Activated CD4-positive, alpha-beta T cell treated with anti-CD3 and anti-CD28 coated beads, Interleukin-2, Interleukin-4, amounts not matched to agents 100 ng/mL and 50 ng/mL, durations not matched to agents 16 hours and 8 hours (primary cell): Measurements from ENCODE around the gene DIS3L2.
A peak's percentile ranks its signal among the peaks of the same experiment; 100 is the strongest.

ENCODE experiments used
- DNase-seq: peaks from one replicate; pipeline ENCODE4 v3.0.0-alpha.2; 2020; ENCODE audit warnings: low spot score

DIS3L2 gene, protein sequence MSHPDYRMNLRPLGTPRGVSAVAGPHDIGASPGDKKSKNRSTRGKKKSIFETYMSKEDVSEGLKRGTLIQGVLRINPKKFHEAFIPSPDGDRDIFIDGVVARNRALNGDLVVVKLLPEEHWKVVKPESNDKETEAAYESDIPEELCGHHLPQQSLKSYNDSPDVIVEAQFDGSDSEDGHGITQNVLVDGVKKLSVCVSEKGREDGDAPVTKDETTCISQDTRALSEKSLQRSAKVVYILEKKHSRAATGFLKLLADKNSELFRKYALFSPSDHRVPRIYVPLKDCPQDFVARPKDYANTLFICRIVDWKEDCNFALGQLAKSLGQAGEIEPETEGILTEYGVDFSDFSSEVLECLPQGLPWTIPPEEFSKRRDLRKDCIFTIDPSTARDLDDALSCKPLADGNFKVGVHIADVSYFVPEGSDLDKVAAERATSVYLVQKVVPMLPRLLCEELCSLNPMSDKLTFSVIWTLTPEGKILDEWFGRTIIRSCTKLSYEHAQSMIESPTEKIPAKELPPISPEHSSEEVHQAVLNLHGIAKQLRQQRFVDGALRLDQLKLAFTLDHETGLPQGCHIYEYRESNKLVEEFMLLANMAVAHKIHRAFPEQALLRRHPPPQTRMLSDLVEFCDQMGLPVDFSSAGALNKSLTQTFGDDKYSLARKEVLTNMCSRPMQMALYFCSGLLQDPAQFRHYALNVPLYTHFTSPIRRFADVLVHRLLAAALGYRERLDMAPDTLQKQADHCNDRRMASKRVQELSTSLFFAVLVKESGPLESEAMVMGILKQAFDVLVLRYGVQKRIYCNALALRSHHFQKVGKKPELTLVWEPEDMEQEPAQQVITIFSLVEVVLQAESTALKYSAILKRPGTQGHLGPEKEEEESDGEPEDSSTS

GRCh38 chr2:231961349-231962166, at the start of gene DIS3L2:
DIS3L2 (plus strand) TSS chr2:231961713; CDS start chr2:232014928, 53,215 bp downstream.
- DNase-seq = peak; percentile 75

DNA sequence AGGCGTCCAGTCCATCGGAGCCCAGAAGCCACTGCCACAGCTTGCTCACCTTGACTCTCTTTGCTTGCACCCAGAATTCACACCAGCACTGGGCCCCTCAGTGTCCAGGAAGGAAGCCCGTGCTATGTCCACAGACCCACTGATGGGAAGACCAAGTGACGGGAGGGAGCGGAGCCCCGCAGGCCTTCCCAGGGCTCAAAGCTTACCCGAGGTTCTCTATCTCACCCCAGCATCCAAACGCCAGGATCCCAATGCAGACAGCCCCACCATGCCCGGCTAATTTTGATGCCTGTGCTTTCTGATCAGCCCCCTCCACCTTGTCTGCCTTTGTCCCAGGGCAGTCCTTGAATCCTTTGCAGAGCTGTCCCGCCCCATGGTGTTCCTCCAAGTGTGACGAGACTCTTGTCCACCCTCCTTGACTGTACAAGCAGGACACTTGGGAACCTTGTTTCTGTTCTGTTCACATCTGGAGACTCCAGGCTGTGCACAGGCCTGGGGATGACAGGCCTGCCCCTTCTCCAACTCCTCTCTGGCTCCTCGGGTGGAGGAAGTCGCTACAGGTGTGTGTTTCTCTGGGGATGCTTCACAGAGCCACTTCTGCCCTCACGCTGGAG, 47.3 kb upstream of the DIS3L2 start:
- DNase-seq = no peak

DNA sequence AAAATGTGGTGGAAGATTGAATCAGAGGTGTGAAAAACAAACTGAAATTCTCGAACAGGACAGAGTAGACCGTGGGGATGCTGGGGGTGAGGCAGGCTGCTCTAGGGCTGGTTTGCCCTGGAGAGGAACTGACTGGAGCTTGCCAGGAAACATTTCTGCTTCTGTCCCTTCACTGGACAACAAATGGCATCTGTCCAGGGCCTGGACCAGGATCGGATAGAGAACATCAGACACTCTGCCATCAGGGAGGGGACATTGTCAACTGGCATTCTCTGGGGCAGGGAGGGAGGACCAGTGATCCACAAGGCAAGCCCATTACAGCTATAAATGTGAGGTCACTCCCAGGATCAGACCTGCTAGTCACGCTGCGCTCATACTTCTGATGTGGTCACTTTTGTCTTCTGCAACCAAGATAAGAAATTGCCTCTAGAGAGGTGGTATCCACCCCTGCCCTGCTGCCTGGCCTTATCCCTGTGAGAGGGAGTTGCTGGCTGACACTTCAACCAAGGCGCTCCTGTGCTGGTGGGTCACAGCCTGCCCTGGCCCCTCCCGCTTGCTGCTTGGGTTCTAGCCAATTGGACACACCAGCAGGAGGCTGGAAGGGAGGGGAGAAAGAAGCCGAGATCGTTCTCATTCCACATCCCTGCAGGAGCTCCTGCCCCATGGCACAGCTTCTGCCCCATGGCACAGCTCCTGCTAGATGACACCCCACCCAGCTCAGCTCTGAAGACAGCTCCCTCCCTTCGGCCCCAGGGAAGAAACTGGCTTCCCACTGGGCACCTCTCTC, 44.0 kb upstream of the DIS3L2 start:
- no peak for DNase-seq

- DNase-seq = no peak
Observed at GRCh38 chr2:231918501-231919330, 42.8 kb upstream of the DIS3L2 start.

DNA sequence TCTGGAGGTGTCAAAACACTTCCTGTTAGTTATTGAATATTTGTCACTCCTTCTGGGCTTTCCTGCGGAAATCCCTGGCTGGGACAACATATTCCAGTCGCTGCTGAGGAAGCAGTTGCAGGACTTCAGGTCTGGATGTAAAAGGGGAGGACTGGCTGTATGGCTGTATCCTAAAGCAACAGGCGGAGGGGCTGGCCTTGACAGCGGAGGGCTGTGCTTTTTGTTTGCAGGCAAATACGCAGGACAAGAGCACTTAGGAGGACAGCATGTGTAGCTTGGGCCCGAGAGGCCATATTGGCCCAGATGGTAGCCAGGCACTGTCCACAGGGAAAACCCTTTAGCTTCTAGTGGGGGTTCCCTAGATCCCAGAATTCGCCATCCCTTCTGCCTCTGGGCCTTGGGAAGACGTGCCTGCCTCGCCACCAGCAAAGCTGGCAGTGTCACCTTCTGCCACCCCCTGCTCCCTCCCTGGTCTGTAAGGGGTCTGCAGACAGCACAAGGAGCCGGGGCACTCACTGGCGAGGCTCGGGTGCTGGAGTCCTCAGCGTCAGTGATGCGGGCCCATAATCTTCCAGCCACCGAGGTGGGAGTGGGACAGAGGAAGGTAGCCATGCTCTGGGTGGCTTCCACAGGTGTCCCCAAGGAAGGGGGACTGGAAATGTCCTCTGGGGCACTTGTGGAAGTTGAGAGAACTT, 42.0 kb upstream of the DIS3L2 start:
- no peak for DNase-seq

- no peak for DNase-seq
Observed at GRCh38 chr2:231920366-231920765, 41.1 kb upstream of the DIS3L2 start.

- no peak for DNase-seq
Observed at GRCh38 chr2:231920795-231921194, 40.7 kb upstream of the DIS3L2 start.

GRCh38 chr2:231922311-231923009, 39.1 kb upstream of the DIS3L2 start:
- no peak for DNase-seq

- DNase-seq = no peak
Observed at GRCh38 chr2:231923010-231923344, 38.5 kb upstream of the DIS3L2 start.

DNA sequence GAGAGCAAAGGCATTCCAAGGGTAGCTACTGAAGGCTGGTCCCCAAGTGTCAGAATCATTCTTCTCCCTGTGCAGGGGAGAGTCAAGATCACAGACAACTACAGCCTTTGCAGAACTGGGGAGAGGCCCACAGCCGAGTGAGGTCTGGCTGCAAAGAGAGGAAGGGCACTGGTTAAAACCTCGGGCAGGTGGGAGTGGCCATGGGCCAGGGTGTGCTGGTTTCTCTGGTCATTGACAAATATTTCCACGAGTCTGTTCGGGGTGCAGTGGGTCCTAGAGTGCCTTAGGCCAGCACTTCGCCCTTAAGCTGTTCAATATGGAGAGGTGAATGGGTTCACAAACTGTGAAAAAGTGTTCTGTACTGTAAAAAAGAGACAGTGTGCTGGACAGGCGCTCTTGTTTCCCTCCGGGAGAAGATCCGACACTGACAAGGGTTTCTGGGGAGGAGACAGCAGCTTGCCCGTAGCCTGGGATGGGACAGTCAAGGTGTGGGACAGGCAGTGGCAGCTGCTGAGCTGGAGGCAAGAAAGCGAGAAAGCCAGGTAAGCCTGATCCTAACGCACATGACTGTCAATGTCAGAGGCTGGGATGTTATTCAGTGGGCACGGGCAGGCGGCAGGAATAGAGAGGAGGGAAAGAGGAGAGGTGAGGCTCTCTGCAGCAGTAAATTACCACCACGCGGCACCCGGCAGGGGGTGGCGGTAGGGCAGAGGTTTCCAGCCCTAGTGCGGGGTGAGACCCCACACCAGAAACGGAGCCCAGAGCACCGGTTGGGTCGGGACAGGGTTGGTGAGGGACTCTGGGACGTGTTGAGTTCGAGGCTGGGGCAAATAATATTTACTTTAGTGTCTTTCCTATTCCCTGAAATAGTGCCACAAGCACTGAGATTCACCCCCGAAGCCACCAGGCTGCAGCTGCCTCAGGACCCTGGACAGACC, 37.3 kb upstream of the DIS3L2 start:
- DNase-seq = no peak

DNA sequence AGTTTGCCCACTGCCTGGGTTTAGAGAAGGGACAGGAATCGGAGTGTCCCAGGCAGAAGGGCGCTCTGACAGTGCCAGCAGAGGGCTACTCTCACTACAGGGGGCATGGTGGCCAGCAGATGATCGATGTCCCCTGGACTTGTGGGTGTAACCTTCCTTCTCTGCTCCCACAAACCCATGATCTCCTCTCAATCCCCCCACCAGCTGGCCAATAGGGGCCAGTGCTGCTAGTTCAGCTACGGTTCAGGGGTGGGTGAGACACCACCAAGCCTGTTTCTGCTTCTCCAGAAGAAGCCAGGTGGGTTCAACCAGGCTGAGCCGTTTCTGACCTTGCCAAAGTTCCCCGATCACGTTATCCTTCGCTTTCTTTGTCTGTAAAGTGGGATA, 36.6 kb upstream of the DIS3L2 start:
- no peak for DNase-seq

DNA sequence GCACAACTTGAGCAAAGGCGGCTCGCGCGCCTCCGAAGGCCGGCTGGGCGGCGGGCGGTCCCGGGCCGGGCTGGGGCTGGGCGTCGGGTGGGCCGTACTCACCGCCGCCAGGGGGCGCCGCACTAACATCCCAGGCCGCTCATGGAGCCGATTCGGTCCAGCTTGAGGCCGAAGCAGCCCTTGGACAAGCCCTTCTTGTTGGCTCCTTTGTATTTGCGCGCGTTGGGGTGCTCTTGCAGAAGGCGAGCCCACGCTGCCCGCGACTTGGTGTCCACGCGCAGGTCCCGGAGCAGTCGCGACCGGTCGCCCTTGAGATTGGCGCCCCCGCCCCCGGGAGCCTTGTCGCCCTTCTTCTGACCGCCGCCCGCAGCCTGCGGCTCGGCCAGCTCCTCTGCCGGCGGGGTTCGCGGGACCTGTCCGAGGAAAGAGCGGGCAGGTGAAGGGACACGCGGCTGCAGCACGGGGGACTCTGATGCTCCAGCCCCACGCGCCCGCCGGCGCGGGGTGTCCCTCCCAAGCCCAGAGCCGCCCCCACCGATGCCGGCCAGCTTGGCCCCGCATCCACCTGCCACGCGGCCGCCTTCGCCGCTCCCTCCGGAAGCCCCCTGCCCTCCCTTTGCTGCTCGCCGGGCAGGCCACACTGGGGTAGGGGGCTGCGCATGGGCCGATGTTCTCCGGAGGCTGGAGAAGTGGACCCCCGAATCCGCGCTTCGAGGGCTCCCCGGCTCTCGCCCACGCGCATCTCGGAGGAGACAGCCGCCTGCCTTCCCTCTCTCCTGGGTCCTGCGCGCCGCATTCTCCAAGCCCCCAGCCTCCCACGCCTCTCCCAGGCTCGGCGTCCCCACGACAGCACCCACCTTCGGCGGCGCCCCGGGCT, 36.0 kb upstream of the DIS3L2 start:
- DNase-seq = peak; percentile 75

GRCh38 chr2:231926180-231926741, 35.3 kb upstream of the DIS3L2 start, which contains the start of gene NPPC:
NPPC (minus strand) TSS chr2:231926396; CDS start chr2:231926249, 147 bp downstream.
- DNase-seq = peak; percentile 63

DNA sequence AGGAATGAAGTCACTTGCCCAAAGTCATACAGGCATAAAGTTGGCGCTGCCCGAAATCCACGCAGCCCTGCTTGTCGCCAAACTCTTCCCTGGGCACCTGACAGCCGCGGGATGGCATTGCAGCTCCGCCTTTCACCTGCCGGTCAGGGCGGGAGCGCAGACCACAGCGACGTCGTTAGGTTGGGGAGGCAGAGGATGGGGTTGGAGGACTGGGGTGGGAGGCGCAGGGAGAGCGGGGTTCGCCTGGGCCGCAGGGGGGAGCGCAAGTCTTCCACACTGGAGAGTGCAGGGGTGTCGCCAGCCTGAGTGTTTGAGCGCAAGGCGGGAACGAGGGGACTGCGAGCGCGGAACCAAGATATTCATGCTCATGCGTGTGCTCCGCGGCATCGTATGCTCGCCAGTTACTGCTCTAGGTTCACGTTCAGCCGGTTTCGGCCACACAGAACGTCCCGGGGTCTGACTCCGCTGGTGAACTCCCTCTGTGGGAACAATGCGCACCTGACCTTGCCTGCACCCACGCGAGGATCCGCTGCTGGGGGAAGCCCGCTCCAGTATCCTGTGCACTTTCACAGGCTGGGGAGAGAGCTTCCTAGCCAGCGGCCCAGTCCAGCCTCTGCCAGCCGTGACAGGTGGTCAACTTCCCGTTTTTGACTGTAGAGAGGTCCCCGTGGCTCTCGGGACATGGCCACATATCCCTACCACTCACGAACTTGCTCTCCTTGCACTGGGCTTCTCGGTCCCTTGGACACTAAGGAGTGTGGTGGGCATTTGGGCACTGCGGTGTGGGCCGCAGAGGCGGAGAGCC, 34.5 kb upstream of the DIS3L2 start:
- no peak for DNase-seq

- no peak for DNase-seq
Observed at GRCh38 chr2:231927566-231927890, 34.0 kb upstream of the DIS3L2 start.

DNA sequence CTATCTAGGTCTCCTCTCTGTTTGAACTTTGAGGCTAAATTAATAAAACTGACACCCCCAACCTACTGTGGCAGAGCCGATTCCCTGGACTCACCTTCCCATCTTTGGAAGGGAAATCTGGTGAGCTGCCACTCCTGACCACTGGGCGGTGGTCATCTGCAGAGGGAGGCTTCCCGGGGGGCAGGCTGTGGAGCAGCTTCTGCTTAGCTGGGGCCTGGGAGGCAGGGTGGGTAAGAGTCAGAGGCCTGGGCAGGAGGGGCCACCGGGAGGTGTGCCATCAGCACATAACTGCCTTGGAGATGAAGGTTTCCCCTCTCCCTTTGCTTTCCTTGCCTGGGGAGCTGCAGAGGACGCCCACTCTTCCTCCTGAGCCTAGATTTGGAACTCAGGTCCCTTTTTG, 33.0 kb upstream of the DIS3L2 start:
- no peak for DNase-seq
